HepG2 (cell line): ENCODE results near the gene LENEP. TPM values are rescaled to one million over a fixed set of nuclear protein-coding genes. Genes with fewer than 3 reads are reported as not detected.

ENCODE experiments used
- ATRX ChIP-seq: sonication (generic); formaldehyde crosslinking; IDR thresholded peaks from 2 replicates; pipeline ENCODE4 v1.4.0; 2020; ENCODE audit warnings: missing genetic modification reagents, borderline replicate concordance
- DPF2 ChIP-seq: sonication (generic); formaldehyde crosslinking; IDR thresholded peaks from 2 replicates; pipeline ENCODE4 v1.4.0; 2020; ENCODE audit warnings: mild to moderate bottlenecking, low read depth, missing genetic modification reagents, borderline replicate concordance
- EHMT2 ChIP-seq: fragments of 200-600 bp; sonication (generic); IDR thresholded peaks from 2 replicates; pipeline ENCODE4 v1.7.0; 2017; ENCODE audit warnings: antibody characterized with exemption, low read depth, low read length, borderline replicate concordance
- JUND ChIP-seq: sonication (generic); formaldehyde crosslinking; IDR thresholded peaks from 2 replicates; pipeline ENCODE4 v1.8.0; 2022; ENCODE audit warnings: mild to moderate bottlenecking, missing genetic modification reagents
- KDM3A ChIP-seq: IDR thresholded peaks from 2 replicates; pipeline ENCODE4 v1.6.1; 2018; ENCODE audit warnings: low read depth, missing compliant biosample characterization
- LBX2 ChIP-seq: sonication (generic); formaldehyde crosslinking; IDR thresholded peaks from 2 replicates; pipeline ENCODE4 v1.5.0; 2020; ENCODE audit warnings: missing genetic modification reagents, mild to moderate bottlenecking, borderline replicate concordance
- PAWR ChIP-seq: sonication (generic); formaldehyde crosslinking; IDR thresholded peaks from 2 replicates; pipeline ENCODE4 v1.4.0; 2020; ENCODE audit warnings: missing genetic modification reagents, mild to moderate bottlenecking, borderline replicate concordance
- POGZ ChIP-seq: sonication (generic); formaldehyde crosslinking; IDR thresholded peaks from 2 replicates; pipeline ENCODE4 v1.4.0; 2020; ENCODE audit warnings: mild to moderate bottlenecking, missing genetic modification reagents
- SPEN ChIP-seq: sonication (generic); formaldehyde crosslinking; IDR thresholded peaks from 2 replicates; pipeline ENCODE4 v1.5.1; 2020; ENCODE audit warnings: low read depth, mild to moderate bottlenecking, missing genetic modification reagents
- ZFP41 ChIP-seq: sonication (generic); formaldehyde crosslinking; IDR thresholded peaks from 2 replicates; pipeline ENCODE4 v1.4.0; 2020; ENCODE audit warnings: mild to moderate bottlenecking, missing genetic modification reagents, borderline replicate concordance
- ZFY ChIP-seq: sonication (generic); formaldehyde crosslinking; IDR thresholded peaks from 2 replicates; pipeline ENCODE4 v1.4.0; 2020; ENCODE audit warnings: missing genetic modification reagents
- ZNF260 ChIP-seq: sonication (generic); formaldehyde crosslinking; IDR thresholded peaks from 2 replicates; pipeline ENCODE4 v1.4.0; 2020; ENCODE audit warnings: missing genetic modification reagents, low read depth, mild to moderate bottlenecking, borderline replicate concordance
- ZNF337 ChIP-seq: sonication (generic); formaldehyde crosslinking; IDR thresholded peaks from 2 replicates; pipeline ENCODE4 v1.5.1; 2020; ENCODE audit warnings: missing genetic modification reagents, low read depth, mild to moderate bottlenecking, borderline replicate concordance
- ZNF430 ChIP-seq: sonication (generic); formaldehyde crosslinking; IDR thresholded peaks from 2 replicates; pipeline ENCODE4 v1.9.0; 2021; ENCODE audit warnings: mild to moderate bottlenecking, missing genetic modification reagents
- ZNF639 ChIP-seq: conservative IDR thresholded peaks from 2 replicates; pipeline ENCODE4 v1.6.1; 2018; ENCODE audit warnings: missing genetic modification reagents
- ZNF781 ChIP-seq: sonication (generic); formaldehyde crosslinking; IDR thresholded peaks from 2 replicates; pipeline ENCODE4 v1.5.1; 2020; ENCODE audit warnings: borderline replicate concordance, mild to moderate bottlenecking, missing genetic modification reagents; ENCODE audit errors: not compliant biosample characterization
- polyA plus RNA-seq, 8 experiments: library from polyadenylated mRNA; depleted of rRNA in 3 of 8; stranded (reverse) in 7 of 8; unstranded in 1 of 8; fragments of >200 nt; fragmentation: Illumina TruSeq in 4 of 8; extraction: Trizol in 4 of 8; gene quantifications; 2 replicates each; pipeline versions ENCODE4 v1.2.1 to v1.2.3, GENCODE V29; 2011 to 2016; ENCODE audit warnings: low read depth in 4 of 8, missing spikeins in 1 of 8, mixed read lengths in 1 of 8; ENCODE audit not compliant: insufficient read depth in 1 of 8
- total RNA-seq, 5 experiments: library from RNA; depleted of rRNA; stranded (reverse); fragments of >200 nt; fragmentation: Illumina TruSeq; extraction: Trizol; gene quantifications; 2 replicates each; pipeline ENCODE4 v1.2.3, GENCODE V29; 2016; ENCODE audit warnings: low read depth in 1 of 5
- TF ChIP-seq, protein P1 (sequence below), 2 experiments: sonication (generic) in 1 of 2; formaldehyde crosslinking in 1 of 2; IDR thresholded peaks; 2 replicates each; pipeline versions ENCODE4 v1.6.1 to v1.9.0; 2014 to 2022; ENCODE audit warnings: antibody characterized with exemption in 1 of 2, borderline replicate concordance in 1 of 2, inconsistent platforms in 1 of 2, low read depth in 1 of 2, missing genetic modification reagents in 1 of 2

Gene LENEP
- total and polyA plus RNA-seq, 2 of the 13 experiments (the other 11 are each of a cell fraction or from before 2014, with no cell fraction given), result 0.29 TPM; not detected in 1

GRCh38 chr1:154961207-154962155 is 31.9 kb upstream of the LENEP start, which contains the start of gene PYGO2 (continued):
- TF ChIP-seq ZNF639 (peak; percentile 97), POGZ (CRISPR knock-in tag) (peak; percentile 69; the same call in 1 of the 2 replicates), KDM3A (peak; percentile 86; the same call in 1 of the 2 replicates), ZNF260 (CRISPR knock-in tag) (no peak), PAWR (CRISPR knock-in tag) (0 out of 2 replicates have a peak, but pooled peaks have one; percentile 15), DPF2 (CRISPR knock-in tag) (no peak), JUND (peak; percentile 56; the same call in 1 of the 2 replicates), ZNF781 (no peak), ZNF430 (CRISPR knock-in tag) (peak; percentile 78), ZNF337 (CRISPR knock-in tag) (no peak), EHMT2 (no peak), ATRX (CRISPR knock-in tag) (no peak), ZFP41 (CRISPR knock-in tag) (no peak; the same call in 1 of the 2 replicates), SPEN (peak; percentile 76), ZFY (peak; percentile 79), LBX2 (CRISPR knock-in tag) (peak; percentile 76; the same call in 1 of the 2 replicates)
- TF ChIP-seq, protein P1, sequence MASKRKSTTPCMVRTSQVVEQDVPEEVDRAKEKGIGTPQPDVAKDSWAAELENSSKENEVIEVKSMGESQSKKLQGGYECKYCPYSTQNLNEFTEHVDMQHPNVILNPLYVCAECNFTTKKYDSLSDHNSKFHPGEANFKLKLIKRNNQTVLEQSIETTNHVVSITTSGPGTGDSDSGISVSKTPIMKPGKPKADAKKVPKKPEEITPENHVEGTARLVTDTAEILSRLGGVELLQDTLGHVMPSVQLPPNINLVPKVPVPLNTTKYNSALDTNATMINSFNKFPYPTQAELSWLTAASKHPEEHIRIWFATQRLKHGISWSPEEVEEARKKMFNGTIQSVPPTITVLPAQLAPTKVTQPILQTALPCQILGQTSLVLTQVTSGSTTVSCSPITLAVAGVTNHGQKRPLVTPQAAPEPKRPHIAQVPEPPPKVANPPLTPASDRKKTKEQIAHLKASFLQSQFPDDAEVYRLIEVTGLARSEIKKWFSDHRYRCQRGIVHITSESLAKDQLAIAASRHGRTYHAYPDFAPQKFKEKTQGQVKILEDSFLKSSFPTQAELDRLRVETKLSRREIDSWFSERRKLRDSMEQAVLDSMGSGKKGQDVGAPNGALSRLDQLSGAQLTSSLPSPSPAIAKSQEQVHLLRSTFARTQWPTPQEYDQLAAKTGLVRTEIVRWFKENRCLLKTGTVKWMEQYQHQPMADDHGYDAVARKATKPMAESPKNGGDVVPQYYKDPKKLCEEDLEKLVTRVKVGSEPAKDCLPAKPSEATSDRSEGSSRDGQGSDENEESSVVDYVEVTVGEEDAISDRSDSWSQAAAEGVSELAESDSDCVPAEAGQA (IDR thresholded peaks at IDR 0.05; ENCODE audit: low read depth), result no peak
- TF ChIP-seq, protein P1 (CRISPR knock-in tag; IDR thresholded peaks at IDR 0.05; ENCODE audit: borderline replicate concordance), result no peak
